KMS-11 (cell line): Measurements from ENCODE around the gene SMOC2.

Experiments
- H2AFZ ChIP-seq: fragments of 200-600 bp; sonication (generic); 2 replicates; pipeline ENCODE4 v1.6.1; 2016; ENCODE audit warnings: antibody characterized with exemption, mixed run types, low read depth
- H3K27ac ChIP-seq: fragments of 200-600 bp; sonication (generic); 2 replicates; pipeline ENCODE4 v1.6.1; 2016; ENCODE audit warnings: mild to moderate bottlenecking, mixed run types
- H3K27me3 ChIP-seq: fragments of 200-600 bp; sonication (generic); 2 replicates; pipeline ENCODE4 v1.6.1; 2017; ENCODE audit warnings: mild to moderate bottlenecking, low read depth, mixed run types, moderate library complexity; ENCODE audit not compliant: insufficient read depth
- H3K36me3 ChIP-seq: fragments of 200-600 bp; sonication (generic); 2 replicates; pipeline ENCODE4 v1.6.1; 2017; ENCODE audit warnings: mild to moderate bottlenecking, mixed run types; ENCODE audit not compliant: insufficient read depth
- H3K4me1 ChIP-seq: fragments of 200-600 bp; sonication (generic); 2 replicates; pipeline ENCODE4 v1.6.1; 2016; ENCODE audit warnings: mild to moderate bottlenecking, low read depth, mixed run types; ENCODE audit not compliant: poor library complexity, severe bottlenecking
- H3K4me2 ChIP-seq: fragments of 200-600 bp; sonication (generic); 2 replicates; pipeline ENCODE4 v1.7.0; 2016; ENCODE audit warnings: mild to moderate bottlenecking, mixed run types
- H3K4me3 ChIP-seq: fragments of 200-600 bp; sonication (generic); IDR thresholded peaks from 2 replicates; pipeline ENCODE4 v1.6.1; 2017; ENCODE audit warnings: low read depth, low read length, mixed read lengths; ENCODE audit not compliant: insufficient read depth
- H3K79me2 ChIP-seq: fragments of 200-600 bp; sonication (generic); 2 replicates; pipeline ENCODE4 v1.6.1; 2016; ENCODE audit warnings: low read depth, mixed run types; ENCODE audit not compliant: insufficient read depth
- H3K9ac ChIP-seq: fragments of 200-600 bp; sonication (generic); 2 replicates; pipeline ENCODE4 v1.6.1; 2016; ENCODE audit warnings: mild to moderate bottlenecking, mixed run types
- H4K20me1 ChIP-seq: fragments of 200-600 bp; sonication (generic); 2 replicates; pipeline ENCODE4 v1.6.1; 2016; ENCODE audit warnings: mild to moderate bottlenecking, mixed run types; ENCODE audit not compliant: insufficient read depth
- CTCF ChIP-seq: fragments of 200-600 bp; sonication (generic); conservative IDR thresholded peaks from 2 replicates; pipeline ENCODE4 v1.6.1; 2017; ENCODE audit warnings: low read depth, mild to moderate bottlenecking, antibody characterized with exemption, low read length, moderate library complexity, mixed read lengths

Gene SMOC2

GRCh38 chr6:168626046-168626602, 185.1 kb downstream of the SMOC2 start:
- H3K27ac ChIP-seq, result no peak overlapping the region
- TF ChIP-seq CTCF, result no peak
- no peaks in the 10 kb centered on the region for H3K27me3 ChIP-seq
- H2AFZ ChIP-seq, result no peak overlapping the region
- H3K4me3 ChIP-seq, result no peak overlapping the region
- no peaks in the 10 kb centered on the region for H4K20me1 ChIP-seq
- H3K9ac ChIP-seq, result no peak overlapping the region
- no peak overlapping the region for H3K4me2 ChIP-seq
- no peaks in the 10 kb centered on the region for H3K36me3 ChIP-seq
- H3K79me2 ChIP-seq, result no peaks in the 10 kb centered on the region
- H3K4me1 ChIP-seq, result no peaks in the 10 kb centered on the region

DNA sequence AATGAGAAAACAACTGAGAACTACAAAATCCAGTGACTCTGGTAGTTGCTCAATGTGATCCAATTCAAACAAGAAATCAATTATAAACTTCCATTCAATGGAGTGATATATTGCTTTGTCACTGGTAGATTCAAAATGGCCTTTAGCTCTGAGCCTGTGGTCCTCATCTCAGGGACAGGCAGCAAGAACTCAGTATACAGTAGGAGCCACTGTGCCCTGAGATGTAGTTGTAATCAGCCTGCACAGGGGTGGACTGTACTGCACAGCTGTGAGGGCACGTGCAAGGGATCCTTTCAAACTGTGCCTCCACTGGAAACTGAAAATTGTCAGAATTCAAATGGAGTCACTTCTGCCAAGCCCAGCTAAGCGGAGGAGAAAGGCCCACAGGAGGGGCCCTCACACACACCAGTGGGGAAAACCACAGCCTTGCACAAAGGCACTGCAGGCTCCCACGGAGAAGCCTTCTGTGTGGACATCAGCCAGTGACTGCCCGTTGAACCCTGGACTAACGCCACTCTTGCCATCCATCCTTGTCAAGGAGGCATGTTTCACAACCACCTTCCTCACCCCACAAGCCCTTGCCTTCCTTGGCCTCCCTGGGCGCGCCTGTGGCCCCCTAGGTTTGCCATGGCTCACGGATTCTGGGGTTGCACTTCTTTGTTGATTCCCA, 186.7 kb downstream of the SMOC2 start:
- TF ChIP-seq CTCF, result no peak
- Histone ChIP-seq H4K20me1 (no peaks in the 10 kb centered on the region), H3K9ac (no peak overlapping the region)

DNA sequence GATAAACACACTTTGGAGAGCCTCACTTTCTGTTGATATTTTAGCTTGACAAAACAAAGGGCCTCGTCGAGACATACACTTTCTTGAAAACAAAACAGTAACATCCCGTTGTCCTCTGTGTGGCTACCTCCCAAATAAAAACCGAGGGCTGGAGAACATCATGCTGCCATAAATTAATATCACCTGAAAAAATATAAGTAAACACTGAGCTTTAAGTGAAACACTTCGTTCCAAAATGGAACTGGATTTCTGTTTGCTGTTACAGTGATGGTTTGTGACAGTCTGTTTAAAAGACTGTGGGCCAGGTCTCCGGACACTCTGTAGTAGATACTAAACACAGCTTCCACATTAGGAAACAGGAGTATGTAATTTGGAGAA, 187.2 kb downstream of the SMOC2 start:
- H3K79me2 ChIP-seq, result no peaks in the 10 kb centered on the region
- H4K20me1 ChIP-seq, result no peaks in the 10 kb centered on the region
- no peak overlapping the region for H3K4me3 ChIP-seq
- no peak overlapping the region for H3K9ac ChIP-seq
- H3K27ac ChIP-seq, result no peak overlapping the region
- H3K4me2 ChIP-seq, result no peak overlapping the region
- TF ChIP-seq CTCF, result no peak
- H2AFZ ChIP-seq, result no peak overlapping the region
- H3K36me3 ChIP-seq, result no peaks in the 10 kb centered on the region
- no peaks in the 10 kb centered on the region for H3K27me3 ChIP-seq
- no peaks in the 10 kb centered on the region for H3K4me1 ChIP-seq

More for the DNA sequence above, 186.7 kb downstream of the SMOC2 start:
- Histone ChIP-seq H3K27me3 (no peaks in the 10 kb centered on the region), H3K79me2 (no peaks in the 10 kb centered on the region), H3K4me3 (no peak overlapping the region), H3K4me2 (no peak overlapping the region), H2AFZ (no peak overlapping the region), H3K4me1 (no peaks in the 10 kb centered on the region), H3K27ac (no peak overlapping the region), H3K36me3 (no peaks in the 10 kb centered on the region)

DNA sequence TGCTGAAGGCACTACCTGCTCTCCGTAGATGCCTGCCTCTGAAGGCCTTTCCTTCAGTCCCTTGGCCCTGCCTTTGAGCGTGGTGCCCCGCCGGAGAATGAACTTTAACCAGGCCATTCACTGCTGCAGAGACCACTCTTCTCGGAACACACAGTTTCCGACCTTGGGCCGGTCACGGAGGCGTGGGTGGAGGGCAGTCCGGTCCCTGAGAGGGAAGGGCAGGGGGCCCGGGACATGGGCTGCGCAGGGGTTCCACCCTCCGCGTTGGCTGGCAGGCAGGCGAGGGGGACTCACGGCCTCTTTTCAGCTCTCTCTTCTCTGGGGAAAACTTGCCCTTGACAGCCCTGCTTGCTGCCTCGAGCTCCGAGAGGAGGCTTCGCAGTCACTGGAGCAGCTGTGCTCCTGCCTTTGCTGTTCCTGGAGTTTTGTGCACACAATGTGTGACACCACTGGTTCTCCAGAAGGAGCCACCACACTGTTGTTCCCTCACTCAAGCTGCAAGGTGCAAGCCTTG, 187.8 kb downstream of the SMOC2 start:
- Histone ChIP-seq H3K27ac (no peak overlapping the region), H3K4me3 (no peak overlapping the region), H2AFZ (no peak overlapping the region), H3K4me1 (no peaks in the 10 kb centered on the region), H3K9ac (no peak overlapping the region), H4K20me1 (no peaks in the 10 kb centered on the region), H3K36me3 (no peaks in the 10 kb centered on the region), H3K27me3 (no peaks in the 10 kb centered on the region), H3K4me2 (no peak overlapping the region), H3K79me2 (no peaks in the 10 kb centered on the region)
- TF ChIP-seq CTCF, result no peak
